C4-2B (cell line): ENCODE results near the gene ZNF609.

ENCODE experiments used
- H3K27ac ChIP-seq: fragments of 450-650 bp; 2 replicates; pipeline ENCODE4 v1.5.1; 2017
- ZFX ChIP-seq: fragments of 450-650 bp; IDR thresholded peaks from 2 replicates; pipeline ENCODE4 v1.6.1; 2017
- TF ChIP-seq, protein P1 (sequence below): fragments of 450-650 bp; conservative IDR thresholded peaks from 2 replicates; pipeline ENCODE4 v1.5.1; 2017; ENCODE audit warnings: mild to moderate bottlenecking

Gene ZNF609

DNA sequence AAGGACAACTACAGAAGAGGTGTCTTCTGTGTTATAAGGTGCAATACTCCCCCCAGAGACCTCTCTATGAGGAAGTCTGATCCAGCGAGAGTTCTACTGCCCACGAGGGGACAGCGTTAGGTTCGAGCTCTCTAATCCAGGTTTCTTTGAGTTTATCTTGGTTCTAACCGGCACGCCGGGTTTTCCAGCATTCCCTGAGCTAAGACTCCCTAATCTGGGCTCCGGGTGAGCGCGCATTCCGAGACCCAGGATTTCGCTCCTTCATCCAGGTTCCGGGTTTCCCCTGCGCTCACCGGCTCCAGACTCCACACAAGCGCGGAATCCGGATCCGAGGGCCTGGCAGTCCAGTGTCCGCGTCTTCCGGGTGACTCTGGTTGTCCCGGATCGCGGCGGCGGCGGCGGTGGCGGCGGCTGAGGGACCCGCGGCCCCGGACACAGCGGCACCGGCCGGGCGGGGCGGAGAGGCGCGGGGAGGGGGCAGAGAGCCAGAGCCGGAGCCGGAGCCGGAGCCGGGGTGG, at the start of gene ZNF609:
Gene ZNF609 (plus strand): TSS at position 373 of the 518 bp plus-strand sequence. CDS start 38,842 bp downstream, outside the sequence.
- no peak for TF ChIP-seq ZFX
- TF ChIP-seq, protein P1, sequence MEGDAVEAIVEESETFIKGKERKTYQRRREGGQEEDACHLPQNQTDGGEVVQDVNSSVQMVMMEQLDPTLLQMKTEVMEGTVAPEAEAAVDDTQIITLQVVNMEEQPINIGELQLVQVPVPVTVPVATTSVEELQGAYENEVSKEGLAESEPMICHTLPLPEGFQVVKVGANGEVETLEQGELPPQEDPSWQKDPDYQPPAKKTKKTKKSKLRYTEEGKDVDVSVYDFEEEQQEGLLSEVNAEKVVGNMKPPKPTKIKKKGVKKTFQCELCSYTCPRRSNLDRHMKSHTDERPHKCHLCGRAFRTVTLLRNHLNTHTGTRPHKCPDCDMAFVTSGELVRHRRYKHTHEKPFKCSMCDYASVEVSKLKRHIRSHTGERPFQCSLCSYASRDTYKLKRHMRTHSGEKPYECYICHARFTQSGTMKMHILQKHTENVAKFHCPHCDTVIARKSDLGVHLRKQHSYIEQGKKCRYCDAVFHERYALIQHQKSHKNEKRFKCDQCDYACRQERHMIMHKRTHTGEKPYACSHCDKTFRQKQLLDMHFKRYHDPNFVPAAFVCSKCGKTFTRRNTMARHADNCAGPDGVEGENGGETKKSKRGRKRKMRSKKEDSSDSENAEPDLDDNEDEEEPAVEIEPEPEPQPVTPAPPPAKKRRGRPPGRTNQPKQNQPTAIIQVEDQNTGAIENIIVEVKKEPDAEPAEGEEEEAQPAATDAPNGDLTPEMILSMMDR, result no peak
- peak within 1 kb of the TSS; percentile 84 for H3K27ac ChIP-seq

- no peak overlapping the region for H3K27ac ChIP-seq
- TF ChIP-seq, protein P1, result no peak
- no peak for TF ChIP-seq ZFX
These were observed 48.2 kb upstream of the ZNF609 start for GRCh38 chr15:64412216-64412615.

DNA sequence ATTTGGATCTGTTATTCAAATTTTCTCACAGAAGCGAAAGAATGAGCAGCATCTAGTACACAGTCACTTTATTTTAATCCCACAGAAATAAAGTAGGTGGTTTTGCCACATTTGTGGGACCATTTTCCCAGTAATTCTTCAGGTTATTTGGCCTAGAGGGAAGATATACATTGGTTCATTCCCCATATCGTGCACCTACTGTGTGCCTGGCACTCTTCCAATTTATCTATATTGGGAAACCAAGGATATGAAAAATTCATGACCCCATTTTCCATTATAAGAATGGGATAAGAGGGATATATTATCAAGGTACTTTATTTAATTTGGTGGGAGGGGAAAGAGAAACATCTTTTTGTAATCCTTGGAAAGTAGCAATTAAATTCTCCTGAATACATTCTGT, 37.7 kb upstream of the ZNF609 start:
- H3K27ac ChIP-seq, result no peak overlapping the region
- no peak for TF ChIP-seq ZFX
- TF ChIP-seq, protein P1, result no peak

GRCh38 chr15:64423970-64424369, 36.4 kb upstream of the ZNF609 start:
- no peak for TF ChIP-seq ZFX
- TF ChIP-seq, protein P1, result no peak
- H3K27ac ChIP-seq, result no peak overlapping the region

DNA sequence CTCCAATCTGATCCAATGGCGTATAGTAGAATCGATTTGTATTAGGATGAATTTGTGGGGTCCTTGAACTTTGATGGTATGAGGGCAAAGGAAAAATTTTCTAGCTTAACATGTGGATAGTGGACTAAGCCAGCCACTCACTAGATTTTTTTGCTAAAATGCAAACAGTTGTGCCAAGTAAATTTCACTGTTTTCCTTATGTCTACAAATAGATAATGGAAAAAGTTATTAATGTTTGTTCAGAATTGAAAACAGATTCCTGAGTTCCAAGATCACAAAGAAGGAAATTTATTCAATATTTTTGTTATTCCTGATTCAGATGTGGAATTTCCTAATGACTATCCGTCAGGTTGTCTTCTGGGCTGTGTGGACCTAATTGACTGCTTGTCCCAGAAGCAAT, 35.2 kb upstream of the ZNF609 start:
- TF ChIP-seq ZFX, result no peak
- TF ChIP-seq, protein P1, result no peak
- no peak overlapping the region for H3K27ac ChIP-seq

GRCh38 chr15:64426845-64427465, 33.4 kb upstream of the ZNF609 start:
- no peak for TF ChIP-seq ZFX
- TF ChIP-seq, protein P1, result peak; percentile 35
- no peak overlapping the region for H3K27ac ChIP-seq

DNA sequence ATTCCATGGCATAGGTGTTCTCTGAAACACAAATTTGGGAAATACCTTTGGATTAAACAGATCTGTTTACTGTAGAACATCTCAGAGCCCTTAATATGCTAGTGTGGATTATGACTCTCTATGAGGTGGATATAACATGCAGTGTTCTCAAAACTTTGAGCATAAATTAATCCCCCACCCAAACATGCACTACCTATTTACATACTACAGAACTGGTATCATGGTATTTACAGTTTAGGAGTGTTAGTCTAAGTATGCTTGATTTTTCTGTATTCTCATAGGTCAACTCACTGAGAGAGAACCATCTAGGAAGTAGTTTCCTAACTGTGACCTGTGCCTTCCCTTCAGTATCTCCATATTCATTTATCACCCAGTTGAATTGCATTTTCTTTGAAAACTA, 30.9 kb upstream of the ZNF609 start:
- no peak overlapping the region for H3K27ac ChIP-seq
- TF ChIP-seq, protein P1, result no peak
- no peak for TF ChIP-seq ZFX
